Muscle layer of duodenum (tissue), 2 donors: ENCODE measurements around the gene GABRG3.

Source experiments
- H3K27ac ChIP-seq: one replicate; pipeline ENCODE4 v1.7.0; 2013; ENCODE audit warnings: mild to moderate bottlenecking, low read length
- H3K27me3 ChIP-seq: one replicate; pipeline ENCODE4 v1.7.0; 2013; ENCODE audit warnings: low read depth, mild to moderate bottlenecking, control low read depth, low read length
- H3K36me3 ChIP-seq, 2 donors: one replicate each; pipeline ENCODE4 v1.7.0; 2013; ENCODE audit warnings: low read length in 2 of 2, control low read depth in 1 of 2, mild to moderate bottlenecking in 1 of 2; ENCODE audit not compliant: insufficient read depth in 2 of 2, control insufficient read depth in 1 of 2
- H3K4me1 ChIP-seq, 2 donors: one replicate each; pipeline ENCODE4 v1.7.0; 2013; ENCODE audit warnings: low read length in 2 of 2, mild to moderate bottlenecking in 2 of 2, control low read depth in 1 of 2, moderate library complexity in 1 of 2; ENCODE audit not compliant: insufficient read depth in 2 of 2, control insufficient read depth in 1 of 2
- H3K4me3 ChIP-seq, 2 donors: one replicate each; pipeline ENCODE4 v1.7.0; 2013; ENCODE audit warnings: low read length in 2 of 2, low read depth in 1 of 2, mild to moderate bottlenecking in 1 of 2
- H3K9me3 ChIP-seq, 2 donors: one replicate each; pipeline ENCODE4 v1.7.0; 2013; ENCODE audit warnings: low read length in 2 of 2, control low read depth in 1 of 2, mild to moderate bottlenecking in 1 of 2; ENCODE audit not compliant: control insufficient read depth in 1 of 2
- donor health status: healthy.

GABRG3 gene

DNA sequence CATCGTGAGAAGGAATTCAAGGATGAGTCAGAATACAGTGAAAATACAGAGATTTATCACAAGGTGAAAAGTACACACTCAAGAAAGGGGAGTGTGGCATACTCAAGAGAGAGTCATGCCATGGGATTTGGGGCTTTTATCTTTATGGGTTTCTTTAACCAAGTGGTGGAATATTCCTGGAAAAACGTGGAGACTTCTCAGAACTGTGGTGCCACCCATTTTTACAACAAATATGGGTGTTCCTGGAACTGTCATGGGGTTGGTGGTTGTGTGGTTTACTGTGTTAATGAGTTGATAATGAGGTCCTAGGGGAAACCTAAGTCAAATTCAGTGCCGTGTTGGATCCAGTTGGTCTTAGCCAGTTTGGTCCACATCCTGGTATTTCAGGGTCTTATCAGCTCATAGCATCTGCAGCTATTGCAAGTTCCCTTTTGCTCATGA lies 497.2 kb downstream of the GABRG3 start:
- Histone ChIP-seq H3K4me3 (no peak overlapping the region), H3K4me1 (no peaks in the 10 kb centered on the region), H3K36me3 (no peaks in the 10 kb centered on the region), H3K9me3 (no peaks in the 10 kb centered on the region), H3K27ac (no peak overlapping the region), H3K27me3 (no peaks in the 10 kb centered on the region)

DNA sequence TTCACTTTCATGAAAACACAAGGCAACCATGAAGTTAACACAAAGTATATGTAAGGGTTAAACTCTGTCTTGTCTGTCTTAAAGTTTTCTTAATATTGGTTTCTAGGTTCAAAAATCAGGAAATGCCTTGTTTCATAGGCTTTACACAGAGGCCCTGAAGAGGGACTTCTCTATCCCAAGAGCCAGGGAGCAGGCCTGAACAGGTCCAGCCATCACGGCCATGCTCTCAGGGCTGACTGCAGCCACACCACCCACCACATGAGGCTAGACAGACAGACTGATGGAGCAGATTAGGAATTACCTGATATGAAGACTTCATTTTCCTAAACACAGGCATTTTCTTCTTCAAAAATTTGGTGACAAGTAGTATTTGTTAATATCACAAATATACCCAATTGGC lies 502.9 kb downstream of the GABRG3 start:
- H3K4me1 ChIP-seq = no peaks in the 10 kb centered on the region
- no peaks in the 10 kb centered on the region for H3K36me3 ChIP-seq
- no peaks in the 10 kb centered on the region for H3K27me3 ChIP-seq
- H3K9me3 ChIP-seq = no peaks in the 10 kb centered on the region
- no peak overlapping the region for H3K27ac ChIP-seq
- no peak overlapping the region for H3K4me3 ChIP-seq

DNA sequence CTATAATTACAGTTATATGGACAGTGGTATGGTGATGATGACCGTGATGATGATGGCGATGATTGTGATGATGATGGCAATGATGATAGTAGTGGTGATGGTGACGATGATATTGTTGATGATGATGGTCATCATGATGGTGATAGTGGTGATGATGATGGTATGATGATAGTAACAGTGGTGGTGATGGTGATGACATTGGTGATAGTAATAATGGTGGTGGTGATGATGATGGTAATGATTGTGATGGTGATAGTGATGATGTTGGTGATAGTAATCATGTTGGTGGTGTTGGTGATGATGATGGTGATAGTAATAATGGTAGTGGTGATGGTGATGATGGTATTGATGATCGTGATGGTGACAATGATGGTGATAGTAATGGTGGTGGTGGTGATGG lies 504.4 kb downstream of the GABRG3 start:
- H3K36me3 ChIP-seq = no peaks in the 10 kb centered on the region
- no peaks in the 10 kb centered on the region for H3K4me1 ChIP-seq
- H3K27me3 ChIP-seq = no peaks in the 10 kb centered on the region
- H3K27ac ChIP-seq = no peak overlapping the region
- H3K4me3 ChIP-seq = no peak overlapping the region
- no peaks in the 10 kb centered on the region for H3K9me3 ChIP-seq

DNA sequence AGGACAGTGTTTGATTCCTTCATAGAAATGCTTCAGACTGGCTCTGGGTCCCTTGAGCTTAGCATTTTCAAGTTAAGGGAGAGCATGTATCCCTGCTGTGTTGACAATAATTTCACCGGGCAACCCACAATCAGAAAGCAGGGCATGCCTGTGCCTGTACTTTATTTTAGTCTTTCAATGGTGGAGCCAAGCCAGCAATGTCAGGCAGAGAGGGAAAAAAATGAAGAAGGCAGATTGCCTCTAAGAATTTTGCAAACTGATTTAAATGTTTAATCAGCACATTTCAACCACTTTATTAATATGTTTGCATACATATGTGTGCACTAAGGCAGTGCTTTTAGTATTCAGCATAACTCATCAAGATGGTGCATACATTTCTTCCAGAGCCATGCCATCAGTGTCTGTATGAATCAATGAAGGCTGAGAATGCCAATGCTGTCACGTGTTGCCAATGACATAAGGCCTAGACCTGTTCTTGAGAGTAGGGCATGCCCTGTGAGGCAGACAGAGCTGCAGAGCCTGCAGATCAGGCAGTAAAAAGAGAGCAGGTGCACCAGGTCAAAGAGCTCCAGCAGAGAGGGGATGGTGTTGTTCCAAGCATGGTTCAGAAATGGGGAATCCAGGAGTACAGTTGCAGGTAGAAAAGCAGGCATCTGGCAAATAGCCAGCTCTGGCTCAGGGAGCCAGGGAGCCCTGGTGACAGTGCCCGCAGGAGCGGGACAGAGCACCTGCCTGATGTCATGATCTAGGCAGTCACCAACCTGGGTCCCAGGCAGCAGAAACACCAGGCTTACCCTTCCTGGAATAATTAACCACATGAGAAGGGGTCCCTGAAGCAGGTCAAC lies 508.5 kb downstream of the GABRG3 start:
- Histone ChIP-seq H3K27ac (no peak overlapping the region), H3K4me1 (no peaks in the 10 kb centered on the region), H3K36me3 (no peaks in the 10 kb centered on the region), H3K9me3 (no peaks in the 10 kb centered on the region), H3K27me3 (no peaks in the 10 kb centered on the region), H3K4me3 (no peak overlapping the region)

DNA sequence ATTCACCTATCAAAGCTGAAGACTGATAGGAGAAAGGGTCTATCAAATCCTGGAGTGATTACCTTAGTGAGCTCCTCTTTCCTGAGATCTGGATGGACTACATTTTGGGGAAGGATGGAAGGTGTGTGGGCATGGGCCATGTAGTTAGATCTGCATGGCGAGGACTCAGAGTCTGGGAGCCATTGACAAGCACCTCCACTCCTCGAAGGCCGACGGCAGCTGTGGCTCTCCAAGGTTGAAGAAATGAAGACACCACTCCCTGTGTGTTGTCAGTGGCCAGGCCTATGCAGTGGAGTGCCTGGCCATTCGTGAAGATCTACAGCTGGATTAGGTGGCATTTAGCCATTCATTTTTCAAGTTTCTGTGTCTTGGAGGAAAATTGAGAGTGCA lies 509.2 kb downstream of the GABRG3 start:
- no peaks in the 10 kb centered on the region for H3K36me3 ChIP-seq
- no peaks in the 10 kb centered on the region for H3K4me1 ChIP-seq
- no peak overlapping the region for H3K4me3 ChIP-seq
- H3K27me3 ChIP-seq = no peaks in the 10 kb centered on the region
- H3K9me3 ChIP-seq = no peaks in the 10 kb centered on the region
- no peak overlapping the region for H3K27ac ChIP-seq

DNA sequence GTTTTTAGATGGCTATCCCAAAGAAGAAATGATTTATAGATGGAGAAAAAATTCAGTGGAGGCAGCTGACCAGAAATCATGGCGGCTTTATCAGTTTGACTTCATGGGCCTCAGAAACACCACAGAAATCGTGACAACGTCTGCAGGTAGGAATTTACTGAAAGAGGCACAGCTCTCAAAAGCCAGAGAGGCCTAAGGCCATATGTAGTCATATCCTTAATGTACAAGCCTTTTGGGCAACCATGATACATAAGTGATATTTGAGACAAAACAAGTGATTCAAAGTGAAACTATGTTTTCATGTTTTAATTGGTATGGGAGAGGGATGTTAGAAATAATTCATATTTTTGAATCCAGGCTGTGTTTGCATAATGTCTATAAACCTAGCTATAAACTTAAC lies 509.7 kb downstream of the GABRG3 start:
- no peak overlapping the region for H3K27ac ChIP-seq
- H3K36me3 ChIP-seq = no peaks in the 10 kb centered on the region
- no peak overlapping the region for H3K4me3 ChIP-seq
- no peaks in the 10 kb centered on the region for H3K4me1 ChIP-seq
- no peaks in the 10 kb centered on the region for H3K27me3 ChIP-seq
- H3K9me3 ChIP-seq = no peaks in the 10 kb centered on the region

DNA sequence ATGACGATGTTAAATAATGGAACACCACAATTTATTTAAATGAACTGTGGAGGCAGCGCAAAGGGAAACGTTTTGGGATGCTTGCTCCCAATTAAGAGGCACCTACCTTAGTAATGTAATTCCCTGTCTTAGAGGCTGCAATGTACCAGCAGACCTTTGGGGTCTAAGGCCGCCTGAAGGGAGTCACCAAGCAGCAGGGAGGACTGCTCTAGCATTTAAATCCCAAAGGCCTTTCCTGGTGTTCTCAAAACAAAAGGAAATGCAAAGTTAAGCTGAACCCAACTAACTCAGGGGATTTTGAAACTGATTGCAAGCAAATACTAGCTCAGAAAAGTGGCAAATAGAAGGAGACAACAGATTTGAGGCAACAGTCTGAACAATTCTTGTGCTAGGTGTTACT lies 510.8 kb downstream of the GABRG3 start:
- no peak overlapping the region for H3K4me3 ChIP-seq
- H3K9me3 ChIP-seq = no peaks in the 10 kb centered on the region
- no peaks in the 10 kb centered on the region for H3K36me3 ChIP-seq
- H3K27me3 ChIP-seq = no peaks in the 10 kb centered on the region
- no peaks in the 10 kb centered on the region for H3K4me1 ChIP-seq
- H3K27ac ChIP-seq = no peak overlapping the region

DNA sequence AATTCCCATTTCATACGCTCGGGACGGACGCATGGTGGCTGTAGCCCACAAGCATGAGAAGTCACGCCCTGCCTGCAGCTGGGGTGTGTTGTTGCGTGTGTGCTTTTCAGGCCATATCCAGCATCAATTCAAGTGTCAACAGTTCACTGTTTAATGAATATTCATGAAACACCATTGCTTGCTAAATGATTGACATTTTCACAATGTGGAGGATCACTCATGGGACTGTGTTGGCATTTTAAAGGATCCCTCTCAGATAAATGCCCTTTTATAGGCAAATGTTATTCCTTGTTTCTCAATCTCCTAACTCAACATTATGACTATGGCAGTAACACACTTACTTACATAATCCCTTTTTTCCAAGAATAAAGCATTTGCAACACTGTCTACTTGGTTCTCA lies 511.3 kb downstream of the GABRG3 start:
- Histone ChIP-seq H3K9me3 (no peaks in the 10 kb centered on the region), H3K27me3 (no peaks in the 10 kb centered on the region), H3K4me3 (no peak overlapping the region), H3K27ac (no peak overlapping the region), H3K4me1 (no peaks in the 10 kb centered on the region), H3K36me3 (no peaks in the 10 kb centered on the region)

DNA sequence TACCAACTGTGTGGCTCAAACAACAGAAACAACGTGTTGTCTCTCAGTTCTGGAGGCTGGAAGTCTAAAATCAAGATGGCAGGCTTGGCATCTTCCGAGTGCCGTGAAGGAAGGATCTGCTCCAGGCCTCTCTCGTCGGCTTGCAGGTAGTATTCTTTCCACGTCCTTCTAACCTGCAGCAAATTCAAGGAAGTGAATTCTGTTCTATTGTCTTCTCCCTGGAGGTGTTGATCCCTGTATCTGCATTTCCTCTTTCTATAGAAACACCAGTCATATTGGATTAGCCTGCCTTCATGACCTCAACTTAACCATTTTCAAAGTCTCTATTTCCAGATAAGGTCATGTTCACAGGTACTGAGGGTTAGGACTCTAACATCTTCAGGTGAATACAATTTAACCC lies 512.1 kb downstream of the GABRG3 start:
- no peak overlapping the region for H3K4me3 ChIP-seq
- H3K27ac ChIP-seq = no peak overlapping the region
- H3K36me3 ChIP-seq = no peaks in the 10 kb centered on the region
- H3K4me1 ChIP-seq = no peaks in the 10 kb centered on the region
- no peaks in the 10 kb centered on the region for H3K9me3 ChIP-seq
- H3K27me3 ChIP-seq = no peaks in the 10 kb centered on the region

DNA sequence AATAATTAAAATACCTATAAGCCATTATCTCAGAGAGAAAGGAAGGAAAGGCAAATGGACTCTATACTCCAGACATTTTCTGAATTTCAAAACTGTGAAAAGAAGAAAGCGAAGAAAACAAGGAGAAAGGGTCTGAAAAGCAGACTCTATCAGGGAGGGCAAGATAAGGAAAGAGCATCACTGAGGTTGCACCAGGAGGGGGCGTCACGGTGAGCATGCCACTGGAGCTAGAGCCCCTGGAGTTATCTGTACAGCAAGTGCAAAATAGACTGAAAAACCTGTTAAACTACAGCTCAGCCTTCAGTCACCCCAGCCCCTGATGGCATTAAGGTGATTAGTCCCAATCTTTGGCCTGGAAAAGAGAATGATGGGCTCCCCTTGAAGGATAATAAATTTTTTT lies 514.3 kb downstream of the GABRG3 start:
- no peaks in the 10 kb centered on the region for H3K4me1 ChIP-seq
- H3K27me3 ChIP-seq = no peaks in the 10 kb centered on the region
- no peaks in the 10 kb centered on the region for H3K9me3 ChIP-seq
- no peak overlapping the region for H3K4me3 ChIP-seq
- H3K27ac ChIP-seq = no peak overlapping the region
- H3K36me3 ChIP-seq = no peaks in the 10 kb centered on the region

DNA sequence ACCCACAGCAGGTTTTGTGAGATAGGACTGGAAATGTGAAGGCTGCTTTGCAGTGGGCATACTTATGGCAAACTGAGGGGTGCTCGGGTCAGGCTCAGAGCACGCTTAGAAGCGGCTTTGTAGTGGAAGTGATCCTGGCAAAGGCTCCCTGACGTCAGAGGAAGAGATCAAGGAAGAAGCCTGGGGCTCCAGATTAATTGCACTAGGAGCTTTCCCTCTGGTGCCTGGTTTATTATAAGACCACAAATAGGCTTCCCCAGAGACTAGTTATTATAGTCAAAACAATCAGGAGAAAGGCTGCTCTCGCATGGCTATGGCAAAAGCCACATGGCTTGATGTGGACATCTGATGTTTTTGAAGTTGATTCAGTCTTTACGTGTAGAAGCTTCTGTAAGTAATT lies 515.1 kb downstream of the GABRG3 start:
- Histone ChIP-seq H3K9me3 (no peaks in the 10 kb centered on the region), H3K4me1 (no peaks in the 10 kb centered on the region), H3K4me3 (no peak overlapping the region), H3K27ac (no peak overlapping the region), H3K36me3 (no peaks in the 10 kb centered on the region), H3K27me3 (no peaks in the 10 kb centered on the region)
